ENCODE data around the gene ASTN1. TPM values are rescaled to one million over a fixed set of nuclear protein-coding genes. Genes with fewer than 3 reads are reported as not detected.

Gene ASTN1
- total and polyA plus RNA-seq, 9 donors = 1.1 to 14.8 (median 2.7) TPM

GRCh38 chr1:177190308-177190970 lies 25.9 kb upstream of the ASTN1 start:
- WGBS, 3 donors = 28 to 46% (median 36%) methylated on average over 3 of the region's 3 CpGs
- TF ChIP-seq CTCF (IDR thresholded peaks at IDR 0.05) = no peak
- no peak for TF ChIP-seq EP300 (IDR thresholded peaks at IDR 0.05)
- no peak for TF ChIP-seq POLR2A (IDR thresholded peaks at IDR 0.05)
- no peaks in the 10 kb centered on the region for H3K36me3 ChIP-seq

GRCh38 chr1:177186639-177187038 lies 22.1 kb upstream of the ASTN1 start:
- H3K4me1 ChIP-seq (ENCODE audit: insufficient read depth) = peaks cover 2% of the 10 kb centered on the region
- no peaks in the 10 kb centered on the region for H3K27me3 ChIP-seq
- H3K36me3 ChIP-seq = no peaks in the 10 kb centered on the region
- TF ChIP-seq CTCF (IDR thresholded peaks at IDR 0.05) (no peak), POLR2A (IDR thresholded peaks at IDR 0.05) (no peak), EP300 (IDR thresholded peaks at IDR 0.05) (no peak)
- intact Hi-C loops (cut with DNase I) = loop anchor here in 2 of 4 donors (10.0 kb wide), 2 partner anchors 282 to 292 kb away; no protein-coding TSS in a partner anchor
- no peak for DNase-seq
- H3K9me3 ChIP-seq = no peaks in the 10 kb centered on the region
- no peak overlapping the region for H3K27ac ChIP-seq
- WGBS, 3 donors = 87 to 98% (median 95%) methylated on average over 2 of the region's 2 CpGs
- H3K4me3 ChIP-seq = no peak overlapping the region

More at GRCh38 chr1:177190308-177190970, 25.9 kb upstream of the ASTN1 start:
- no peak overlapping the region for H3K27ac ChIP-seq
- H3K4me1 ChIP-seq (ENCODE audit: insufficient read depth) = no peaks in the 10 kb centered on the region
- no peaks in the 10 kb centered on the region for H3K9me3 ChIP-seq
- H3K27me3 ChIP-seq = no peaks in the 10 kb centered on the region
- no peak for DNase-seq
- intact Hi-C loops (cut with DNase I) = no loop called here
- no peak overlapping the region for H3K4me3 ChIP-seq

DNA sequence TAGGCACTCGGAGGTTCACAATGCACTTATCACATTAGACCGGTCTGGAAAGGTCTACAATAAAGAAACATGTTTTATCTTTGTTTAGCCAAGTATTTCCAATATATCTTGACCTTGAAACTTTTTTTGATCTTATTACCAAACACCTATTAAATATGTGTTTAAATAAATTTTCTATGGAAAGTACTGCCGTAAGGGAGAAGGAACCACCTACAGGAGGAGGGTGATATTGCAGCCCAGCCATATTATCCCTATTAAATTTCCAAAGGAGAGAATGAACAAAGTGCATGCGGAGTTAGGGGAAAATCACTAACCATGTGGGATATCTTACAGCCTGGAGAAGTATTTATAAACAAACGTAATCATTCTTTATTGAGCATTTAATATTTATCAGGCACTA lies 20.7 kb upstream of the ASTN1 start:
- H3K27ac ChIP-seq = no peak overlapping the region
- H3K9me3 ChIP-seq = no peaks in the 10 kb centered on the region
- peaks cover 2% of the 10 kb centered on the region for H3K4me1 ChIP-seq (ENCODE audit: insufficient read depth)
- TF ChIP-seq EP300 (IDR thresholded peaks at IDR 0.05) (no peak), POLR2A (IDR thresholded peaks at IDR 0.05) (no peak)
- H3K36me3 ChIP-seq = no peaks in the 10 kb centered on the region
- DNase-seq = no peak
- no peaks in the 10 kb centered on the region for H3K27me3 ChIP-seq
- 87 to 91% (median 87%) methylated on average over 5 of the region's 5 CpGs for WGBS, 3 donors
- intact Hi-C loops (cut with DNase I) = loop anchor here in 2 of 4 donors (10.0 kb wide), 2 partner anchors 280 to 290 kb away; no protein-coding TSS in a partner anchor
- H3K4me3 ChIP-seq = no peak overlapping the region

DNA sequence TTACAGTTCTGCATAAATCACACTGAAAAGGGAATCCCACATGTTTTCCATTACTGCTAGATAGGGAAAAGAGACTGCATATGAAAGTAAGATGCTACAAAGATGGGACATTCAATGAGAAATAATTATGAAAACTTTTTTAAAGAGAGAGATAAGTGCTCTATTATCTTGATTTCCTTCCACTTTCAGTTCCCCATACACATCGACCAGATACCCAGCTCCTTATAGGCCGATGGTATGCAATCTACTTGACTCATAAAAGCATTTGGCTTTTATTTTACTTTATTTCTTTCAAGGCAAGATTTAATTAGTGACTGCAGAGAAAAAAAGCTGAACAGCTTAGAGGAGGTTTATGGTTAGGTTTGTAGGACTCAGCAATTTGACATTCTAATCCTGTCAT lies 19.3 kb upstream of the ASTN1 start:
- Histone ChIP-seq H3K4me1 (ENCODE audit: insufficient read depth) (peaks cover 2% of the 10 kb centered on the region), H3K36me3 (no peaks in the 10 kb centered on the region), H3K4me3 (no peak overlapping the region), H3K27ac (no peak overlapping the region), H3K9me3 (no peaks in the 10 kb centered on the region), H3K27me3 (no peaks in the 10 kb centered on the region)
- intact Hi-C loops (cut with DNase I) = loop anchor here in 3 of 4 donors (5.0 to 10.0 kb wide), 3 partner anchors 279 to 289 kb away; no protein-coding TSS in a partner anchor
- no peak for DNase-seq
- TF ChIP-seq POLR2A (IDR thresholded peaks at IDR 0.05) (no peak), EP300 (IDR thresholded peaks at IDR 0.05) (no peak), CTCF (IDR thresholded peaks at IDR 0.05) (no peak)
- WGBS, 3 donors = 50 to 77% (median 76%) methylated on average over 2 of the region's 2 CpGs
